ENCODE data around the gene SND1. TPM values are rescaled to one million over a fixed set of nuclear protein-coding genes. Genes with fewer than 3 reads are reported as not detected.
"Not testable (repeated sequence)": the region's sequence is repeated elsewhere in the genome, so short reads cannot be mapped to it uniquely, and the experiment has no call there.

The SND1 gene
- total RNA-seq, 1 experiment from 2014 or later: 104 TPM

DNA sequence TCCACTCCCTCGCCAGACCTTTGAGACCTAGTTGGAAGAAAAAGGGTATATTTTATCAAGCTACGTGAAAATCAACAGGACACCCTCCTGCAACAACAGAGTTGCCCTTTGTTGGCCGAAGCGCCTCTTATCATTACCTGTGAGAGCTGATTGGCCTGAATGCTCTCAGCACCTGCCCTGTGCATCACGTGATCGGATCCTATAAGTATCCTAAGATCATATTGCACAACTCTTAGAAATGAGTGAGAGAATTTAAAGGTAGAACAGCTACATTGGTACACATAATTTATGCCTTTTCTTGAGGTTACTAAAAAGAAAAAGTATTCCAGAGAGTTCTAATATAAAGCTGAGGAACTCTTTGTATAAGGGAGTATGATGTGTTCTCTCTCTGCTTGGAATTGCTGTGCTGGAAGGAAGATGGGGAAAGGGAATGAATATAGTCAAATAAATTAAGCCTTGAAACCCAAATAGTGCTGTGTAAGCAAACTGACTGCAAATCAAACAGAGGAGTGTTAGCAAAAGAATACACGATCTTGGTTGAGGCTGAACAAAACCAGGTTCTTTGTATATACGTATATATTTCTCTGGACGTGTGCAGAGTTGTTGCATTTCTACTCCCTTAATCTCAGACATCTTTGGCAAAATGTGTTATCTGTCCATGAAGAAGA is 309.9 kb downstream of the SND1 start:
- Histone ChIP-seq H3K36me3 (ENCODE audit: insufficient read depth, low read length) (peaks cover 40% of the 10 kb centered on the region), H2AFZ (ENCODE audit: low read length) (no peak overlapping the region), H3K9me3 (ENCODE audit: low read length) (no peaks in the 10 kb centered on the region), H3K27me3 (ENCODE audit: low read length) (no peaks in the 10 kb centered on the region), H4K20me1 (ENCODE audit: insufficient read depth, low read depth, low read length) (no peaks in the 10 kb centered on the region), H3K27ac (ENCODE audit: low read length) (no peak overlapping the region), H3K4me2 (ENCODE audit: low read depth, low read length, poor library complexity, severe bottlenecking) (no peak overlapping the region), H3K4me3 (ENCODE audit: low read length) (no peak overlapping the region), H3K4me1 (ENCODE audit: low read length) (no peaks in the 10 kb centered on the region), H3K9me2 (replicated peaks; ENCODE audit: insufficient read depth, low read length) (no peaks in the 10 kb centered on the region), H3K79me2 (ENCODE audit: low read length) (peaks cover 55% of the 10 kb centered on the region), H3K9ac (ENCODE audit: low read length) (no peak overlapping the region)
- DNase-seq: no peak

DNA sequence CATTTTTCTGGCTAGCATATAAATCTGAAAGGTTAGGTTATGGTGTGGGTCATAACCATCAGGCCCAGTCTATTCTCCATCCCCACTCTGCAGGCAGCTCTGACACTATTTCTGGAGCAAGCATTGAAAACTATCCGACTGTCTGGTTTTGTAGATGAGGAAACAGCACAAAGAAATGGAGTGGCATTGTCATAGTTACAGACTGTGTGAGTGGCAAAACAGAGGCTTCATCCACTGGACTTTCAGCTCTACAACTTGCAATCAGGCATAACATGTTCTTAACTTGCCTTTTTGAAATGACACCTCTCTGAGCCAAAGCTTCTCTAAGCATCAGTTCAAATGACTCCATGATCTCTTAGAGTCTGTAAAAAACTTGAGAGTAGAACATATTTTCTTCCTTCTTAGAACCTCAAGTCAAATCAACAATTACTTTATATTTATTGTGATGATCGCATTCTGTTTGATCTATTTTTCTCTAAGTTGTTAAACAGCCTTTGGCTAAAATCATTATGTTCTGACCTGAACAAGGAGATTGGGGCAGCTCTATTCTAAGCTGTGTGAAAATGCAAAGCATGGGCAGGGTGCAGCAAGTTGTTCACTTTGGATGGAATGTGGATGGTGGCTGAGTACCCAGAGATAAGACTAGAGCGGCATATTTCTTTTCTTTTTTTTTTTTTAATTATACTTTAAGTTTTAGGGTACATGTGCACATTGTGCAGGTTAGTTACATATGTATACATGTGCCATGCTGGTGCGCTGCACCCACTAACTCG is 310.8 kb downstream of the SND1 start:
- H3K4me2 ChIP-seq (ENCODE audit: low read depth, low read length, poor library complexity, severe bottlenecking): no peak overlapping the region
- no peaks in the 10 kb centered on the region for H3K9me2 ChIP-seq (replicated peaks; ENCODE audit: insufficient read depth, low read length)
- peaks cover 40% of the 10 kb centered on the region for H3K36me3 ChIP-seq (ENCODE audit: insufficient read depth, low read length)
- no peaks in the 10 kb centered on the region for H4K20me1 ChIP-seq (ENCODE audit: insufficient read depth, low read depth, low read length)
- DNase-seq: no peak
- no peak overlapping the region for H3K27ac ChIP-seq (ENCODE audit: low read length)
- peaks cover 57% of the 10 kb centered on the region for H3K79me2 ChIP-seq (ENCODE audit: low read length)
- no peaks in the 10 kb centered on the region for H3K9me3 ChIP-seq (ENCODE audit: low read length)
- H3K9ac ChIP-seq (ENCODE audit: low read length): no peak overlapping the region
- H3K27me3 ChIP-seq (ENCODE audit: low read length): no peaks in the 10 kb centered on the region
- H3K4me3 ChIP-seq (ENCODE audit: low read length): no peak overlapping the region
- H3K4me1 ChIP-seq (ENCODE audit: low read length): no peaks in the 10 kb centered on the region
- no peak overlapping the region for H2AFZ ChIP-seq (ENCODE audit: low read length)

DNA sequence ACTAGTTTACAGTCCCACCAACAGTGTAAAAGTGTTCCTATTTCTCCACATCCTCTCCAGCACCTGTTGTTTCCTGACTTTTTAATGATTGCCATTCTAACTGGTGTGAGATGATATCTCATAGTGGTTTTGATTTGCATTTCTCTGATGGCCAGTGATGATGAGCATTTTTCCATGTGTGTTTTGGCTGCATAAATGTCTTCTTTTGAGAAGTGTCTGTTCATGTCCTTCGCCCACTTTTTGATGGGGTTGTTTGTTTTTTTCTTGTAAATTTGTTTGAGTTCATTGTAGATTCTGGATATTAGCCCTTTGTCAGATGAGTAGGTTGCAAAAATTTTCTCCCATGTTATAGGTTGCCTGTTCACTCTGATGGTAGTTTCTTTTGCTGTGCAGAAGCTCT is 311.9 kb downstream of the SND1 start:
- not testable (repeated sequence) for H3K27me3 ChIP-seq (ENCODE audit: low read length); H3K4me2 ChIP-seq (ENCODE audit: low read depth, low read length, poor library complexity, severe bottlenecking)

GRCh38 chr7:127967281-127967680 is 315.3 kb downstream of the SND1 start:
- no peak for DNase-seq
- Histone ChIP-seq H3K27ac (ENCODE audit: low read length) (no peak overlapping the region), H3K9me2 (replicated peaks; ENCODE audit: insufficient read depth, low read length) (no peaks in the 10 kb centered on the region), H3K4me3 (ENCODE audit: low read length) (no peak overlapping the region), H3K79me2 (ENCODE audit: low read length) (peaks cover 38% of the 10 kb centered on the region), H2AFZ (ENCODE audit: low read length) (no peak overlapping the region), H3K36me3 (ENCODE audit: insufficient read depth, low read length) (peaks cover 7% of the 10 kb centered on the region), H3K4me2 (ENCODE audit: low read depth, low read length, poor library complexity, severe bottlenecking) (no peak overlapping the region), H4K20me1 (ENCODE audit: insufficient read depth, low read depth, low read length) (no peaks in the 10 kb centered on the region), H3K9ac (ENCODE audit: low read length) (no peak overlapping the region), H3K9me3 (ENCODE audit: low read length) (no peaks in the 10 kb centered on the region), H3K4me1 (ENCODE audit: low read length) (no peaks in the 10 kb centered on the region), H3K27me3 (ENCODE audit: low read length) (no peaks in the 10 kb centered on the region)

More for the DNA sequence above, 311.9 kb downstream of the SND1 start:
- not testable (repeated sequence) for H3K9ac ChIP-seq (ENCODE audit: low read length); H3K4me1 ChIP-seq (ENCODE audit: low read length); H2AFZ ChIP-seq (ENCODE audit: low read length); H3K27ac ChIP-seq (ENCODE audit: low read length); H3K4me3 ChIP-seq (ENCODE audit: low read length); DNase-seq; H3K9me2 ChIP-seq (replicated peaks; ENCODE audit: insufficient read depth, low read length); H4K20me1 ChIP-seq (ENCODE audit: insufficient read depth, low read depth, low read length); H3K9me3 ChIP-seq (ENCODE audit: low read length)
- Histone ChIP-seq H3K79me2 (ENCODE audit: low read length) (peaks cover 58% of the 10 kb centered on the region), H3K36me3 (ENCODE audit: insufficient read depth, low read length) (peaks cover 35% of the 10 kb centered on the region)

- no peaks in the 10 kb centered on the region for H3K9me2 ChIP-seq (replicated peaks; ENCODE audit: insufficient read depth, low read length)
- peaks cover 42% of the 10 kb centered on the region for H3K79me2 ChIP-seq (ENCODE audit: low read length)
- H3K27me3 ChIP-seq (ENCODE audit: low read length): no peaks in the 10 kb centered on the region
- no peak overlapping the region for H3K9ac ChIP-seq (ENCODE audit: low read length)
- no peaks in the 10 kb centered on the region for H3K9me3 ChIP-seq (ENCODE audit: low read length)
- no peak overlapping the region for H3K4me3 ChIP-seq (ENCODE audit: low read length)
- no peaks in the 10 kb centered on the region for H4K20me1 ChIP-seq (ENCODE audit: insufficient read depth, low read depth, low read length)
- peak overlapping the region; percentile 6; the same call in 1 of the 2 replicates for H3K27ac ChIP-seq (ENCODE audit: low read length)
- no peak overlapping the region for H2AFZ ChIP-seq (ENCODE audit: low read length)
- DNase-seq: no peak
- H3K4me1 ChIP-seq (ENCODE audit: low read length): no peaks in the 10 kb centered on the region
- peaks cover 7% of the 10 kb centered on the region; the same call in 1 of the 2 replicates for H3K36me3 ChIP-seq (ENCODE audit: insufficient read depth, low read length)
- H3K4me2 ChIP-seq (ENCODE audit: low read depth, low read length, poor library complexity, severe bottlenecking): no peak overlapping the region
Measured at GRCh38 chr7:127968547-127968946, 316.6 kb downstream of the SND1 start.

DNA sequence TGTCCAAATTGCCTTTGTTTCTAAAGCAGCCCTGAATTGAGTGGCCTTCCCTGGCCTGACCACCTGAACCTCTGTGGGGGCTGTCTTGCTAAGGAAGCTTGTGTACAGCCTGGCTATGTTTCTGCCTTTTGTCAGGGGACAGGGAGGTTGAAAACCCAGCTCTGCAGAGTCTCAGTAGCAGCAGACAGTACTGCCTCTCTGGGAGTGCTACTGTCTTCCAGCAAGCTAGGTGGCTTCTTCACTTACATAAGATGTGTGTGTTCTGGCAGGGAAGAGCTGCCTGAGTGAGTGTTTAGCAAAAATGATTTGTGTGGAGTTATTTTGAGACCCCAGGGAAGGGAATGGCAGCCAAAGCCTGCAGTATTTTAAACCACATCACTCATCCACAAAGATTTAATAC is 321.8 kb downstream of the SND1 start:
- Histone ChIP-seq H4K20me1 (ENCODE audit: insufficient read depth, low read depth, low read length) (no peaks in the 10 kb centered on the region), H3K27ac (ENCODE audit: low read length) (no peak overlapping the region), H2AFZ (ENCODE audit: low read length) (no peak overlapping the region), H3K9ac (ENCODE audit: low read length) (no peak overlapping the region), H3K9me2 (replicated peaks; ENCODE audit: insufficient read depth, low read length) (no peaks in the 10 kb centered on the region), H3K36me3 (ENCODE audit: insufficient read depth, low read length) (peaks cover 39% of the 10 kb centered on the region), H3K4me3 (ENCODE audit: low read length) (no peak overlapping the region), H3K27me3 (ENCODE audit: low read length) (no peaks in the 10 kb centered on the region), H3K4me2 (ENCODE audit: low read depth, low read length, poor library complexity, severe bottlenecking) (no peak overlapping the region), H3K4me1 (ENCODE audit: low read length) (no peaks in the 10 kb centered on the region), H3K9me3 (ENCODE audit: low read length) (peaks cover 19% of the 10 kb centered on the region), H3K79me2 (ENCODE audit: low read length) (peaks cover 45% of the 10 kb centered on the region)
- no peak for DNase-seq

DNA sequence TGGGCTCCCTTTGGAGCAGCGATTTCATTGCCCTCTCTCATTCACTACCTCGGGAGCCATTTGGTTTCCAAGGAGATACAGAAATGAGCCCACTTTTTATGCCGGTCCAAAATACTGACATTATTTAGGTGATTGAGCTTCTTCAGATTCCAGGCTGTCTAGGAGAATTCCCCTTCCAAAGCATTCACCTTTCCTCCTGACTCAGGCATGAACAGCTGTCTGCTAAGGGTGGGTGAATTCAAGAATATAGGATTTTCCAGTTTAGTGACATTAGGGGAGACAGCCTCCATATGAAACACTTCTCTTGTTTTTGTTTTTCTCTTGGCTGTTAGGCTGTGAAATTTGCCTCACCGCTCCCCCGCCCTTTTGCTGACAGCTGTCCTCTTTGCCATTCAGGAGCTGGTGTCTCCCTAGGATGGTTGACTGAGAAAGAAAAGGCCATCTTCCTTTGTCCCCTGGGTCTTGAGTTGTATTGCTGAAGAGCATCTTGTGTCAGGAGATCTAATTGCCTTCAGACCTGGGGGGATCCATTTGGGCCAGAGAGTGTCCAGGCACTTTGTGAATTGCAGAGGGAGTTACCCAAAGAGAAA is 322.5 kb downstream of the SND1 start:
- DNase-seq: no peak
- Histone ChIP-seq H3K79me2 (ENCODE audit: low read length) (peaks cover 41% of the 10 kb centered on the region), H3K9me3 (ENCODE audit: low read length) (peaks cover 22% of the 10 kb centered on the region)

DNA sequence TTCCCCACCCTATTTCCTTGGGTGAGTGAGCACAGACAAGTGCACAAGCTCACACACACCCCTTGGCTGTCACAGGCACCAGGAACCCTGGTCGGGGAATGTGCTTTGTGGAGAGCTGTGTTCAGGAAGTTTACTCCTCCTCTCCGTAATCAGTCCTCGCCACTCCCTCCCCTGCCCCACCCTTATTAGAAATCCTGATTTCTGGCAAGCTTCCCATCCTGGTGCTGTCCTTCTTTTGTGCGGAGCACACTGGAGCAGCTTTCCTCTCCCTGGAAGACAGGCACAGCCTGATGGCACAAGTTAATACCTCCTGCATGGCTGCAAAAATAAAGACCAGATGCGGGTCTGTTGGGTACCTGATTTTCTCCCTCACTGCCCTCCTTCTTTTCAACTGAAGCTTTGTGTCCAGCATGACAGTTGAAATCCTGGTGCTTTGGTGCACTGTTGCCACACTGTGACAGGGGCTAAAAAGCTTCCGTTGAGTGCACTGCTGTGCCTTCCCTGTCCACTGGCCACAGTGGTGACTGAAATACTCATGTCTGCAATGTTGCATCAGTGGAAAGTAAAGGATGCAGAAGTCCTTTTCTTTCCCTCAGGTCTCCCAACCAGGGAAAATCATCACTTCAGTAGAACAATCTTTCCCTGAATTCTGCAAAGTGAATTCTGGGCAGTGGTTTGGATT is 324.2 kb downstream of the SND1 start:
- Histone ChIP-seq H2AFZ (ENCODE audit: low read length) (no peak overlapping the region), H3K27ac (ENCODE audit: low read length) (no peak overlapping the region), H3K4me2 (ENCODE audit: low read depth, low read length, poor library complexity, severe bottlenecking) (no peak overlapping the region), H4K20me1 (ENCODE audit: insufficient read depth, low read depth, low read length) (no peaks in the 10 kb centered on the region), H3K9me2 (replicated peaks; ENCODE audit: insufficient read depth, low read length) (no peaks in the 10 kb centered on the region), H3K4me3 (ENCODE audit: low read length) (no peak overlapping the region), H3K4me1 (ENCODE audit: low read length) (peaks cover 3% of the 10 kb centered on the region; the same call in 1 of the 2 replicates), H3K9ac (ENCODE audit: low read length) (no peak overlapping the region), H3K9me3 (ENCODE audit: low read length) (peaks cover 22% of the 10 kb centered on the region), H3K36me3 (ENCODE audit: insufficient read depth, low read length) (peaks cover 42% of the 10 kb centered on the region), H3K79me2 (ENCODE audit: low read length) (peaks cover 32% of the 10 kb centered on the region), H3K27me3 (ENCODE audit: low read length) (no peaks in the 10 kb centered on the region)
- DNase-seq: no peak

More for the DNA sequence above, 322.5 kb downstream of the SND1 start:
- no peak overlapping the region for H3K4me2 ChIP-seq (ENCODE audit: low read depth, low read length, poor library complexity, severe bottlenecking)
- no peak overlapping the region for H3K9ac ChIP-seq (ENCODE audit: low read length)
- H2AFZ ChIP-seq (ENCODE audit: low read length): no peak overlapping the region
- H3K36me3 ChIP-seq (ENCODE audit: insufficient read depth, low read length): peaks cover 42% of the 10 kb centered on the region
- H4K20me1 ChIP-seq (ENCODE audit: insufficient read depth, low read depth, low read length): no peaks in the 10 kb centered on the region
- no peaks in the 10 kb centered on the region for H3K27me3 ChIP-seq (ENCODE audit: low read length)
- no peak overlapping the region for H3K27ac ChIP-seq (ENCODE audit: low read length)
- no peaks in the 10 kb centered on the region for H3K4me1 ChIP-seq (ENCODE audit: low read length)
- no peak overlapping the region for H3K4me3 ChIP-seq (ENCODE audit: low read length)
- no peaks in the 10 kb centered on the region for H3K9me2 ChIP-seq (replicated peaks; ENCODE audit: insufficient read depth, low read length)
